A549 (cell line): ENCODE measurements around the gene CPLANE1.

Experiments
- RAD21 ChIP-seq, 2 experiments: fragments of >200 bp in 1 of 2; sonication (Bioruptor Twin) in 1 of 2; formaldehyde crosslinking in 1 of 2; IDR thresholded peaks in 1 of 2; conservative IDR thresholded peaks in 1 of 2; 2 replicates in 1 of 2; 3 replicates in 1 of 2; pipeline ENCODE4 v1.6.1; 2012 to 2018; ENCODE audit warnings: inconsistent platforms in 1 of 2
- TP53 ChIP-seq: fragments of 250-450 bp; sonication (Bioruptor Pico); IDR thresholded peaks from 2 replicates; pipeline ENCODE4 v1.5.0; 2021; ENCODE audit warnings: mild to moderate bottlenecking, moderate library complexity
- USF2 ChIP-seq: fragments of 450-650 bp; IDR thresholded peaks from 2 replicates; pipeline ENCODE4 v1.6.1; 2014; ENCODE audit warnings: antibody characterized with exemption
- TF ChIP-seq, protein P1 (sequence below): fragments of 250-450 bp; sonication (Bioruptor Pico); IDR thresholded peaks from 2 replicates; pipeline ENCODE4 v1.5.0; 2021; ENCODE audit warnings: mild to moderate bottlenecking, moderate library complexity, borderline replicate concordance

GRCh38 chr5:37056762-37057161 lies 192.4 kb downstream of the CPLANE1 start:
- no peak for TF ChIP-seq TP53
- TF ChIP-seq, protein P1, sequence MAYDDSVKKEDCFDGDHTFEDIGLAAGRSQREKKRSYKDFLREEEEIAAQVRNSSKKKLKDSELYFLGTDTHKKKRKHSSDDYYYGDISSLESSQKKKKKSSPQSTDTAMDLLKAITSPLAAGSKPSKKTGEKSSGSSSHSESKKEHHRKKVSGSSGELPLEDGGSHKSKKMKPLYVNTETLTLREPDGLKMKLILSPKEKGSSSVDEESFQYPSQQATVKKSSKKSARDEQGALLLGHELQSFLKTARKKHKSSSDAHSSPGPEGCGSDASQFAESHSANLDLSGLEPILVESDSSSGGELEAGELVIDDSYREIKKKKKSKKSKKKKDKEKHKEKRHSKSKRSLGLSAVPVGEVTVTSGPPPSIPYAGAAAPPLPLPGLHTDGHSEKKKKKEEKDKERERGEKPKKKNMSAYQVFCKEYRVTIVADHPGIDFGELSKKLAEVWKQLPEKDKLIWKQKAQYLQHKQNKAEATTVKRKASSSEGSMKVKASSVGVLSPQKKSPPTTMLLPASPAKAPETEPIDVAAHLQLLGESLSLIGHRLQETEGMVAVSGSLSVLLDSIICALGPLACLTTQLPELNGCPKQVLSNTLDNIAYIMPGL (CRISPR knock-in tag), result no peak
- no peak for TF ChIP-seq RAD21 (conservative IDR thresholded peaks at IDR 0.05 in 1 of 2, IDR thresholded peaks at IDR 0.05 in 1 of 2)
- TF ChIP-seq USF2, result no peak
